Kidney tubule cell (primary cell): ENCODE measurements around the gene LRIT2.

Source experiments
- DNase-seq: peaks from one replicate; pipeline ENCODE4 v3.0.0-alpha.2; 2018; ENCODE audit warnings: low spot score

Gene LRIT2

GRCh38 chr10:84241185-84241790, 15.9 kb upstream of the LRIT2 start, which contains the start of gene LRIT1:
LRIT1 (minus strand) TSS chr10:84241546; CDS start chr10:84241439, 107 bp downstream.
- no peak for DNase-seq

DNA sequence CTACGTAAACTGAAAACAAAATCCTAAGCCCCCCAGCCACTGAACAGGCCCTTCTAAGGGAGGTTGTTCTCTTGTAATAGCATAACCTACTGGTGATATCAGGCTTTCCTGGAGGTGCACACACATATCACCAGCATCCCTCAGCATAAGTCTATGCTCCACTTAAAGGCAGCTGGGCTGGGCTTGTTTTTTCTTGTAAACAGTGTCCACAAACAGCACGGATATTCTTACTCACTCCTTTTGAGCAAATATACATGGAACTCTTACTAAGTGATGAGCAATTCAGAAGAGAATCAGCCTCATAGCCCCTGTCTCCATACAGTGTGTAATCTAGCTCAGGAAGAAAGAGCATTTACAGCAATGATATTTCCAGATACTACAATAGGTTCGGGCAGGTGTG, 13.6 kb upstream of the LRIT2 start:
- no peak for DNase-seq

GRCh38 chr10:84237199-84238051, 12.1 kb upstream of the LRIT2 start:
- no peak for DNase-seq

GRCh38 chr10:84236807-84237198, 11.5 kb upstream of the LRIT2 start:
- no peak for DNase-seq

DNA sequence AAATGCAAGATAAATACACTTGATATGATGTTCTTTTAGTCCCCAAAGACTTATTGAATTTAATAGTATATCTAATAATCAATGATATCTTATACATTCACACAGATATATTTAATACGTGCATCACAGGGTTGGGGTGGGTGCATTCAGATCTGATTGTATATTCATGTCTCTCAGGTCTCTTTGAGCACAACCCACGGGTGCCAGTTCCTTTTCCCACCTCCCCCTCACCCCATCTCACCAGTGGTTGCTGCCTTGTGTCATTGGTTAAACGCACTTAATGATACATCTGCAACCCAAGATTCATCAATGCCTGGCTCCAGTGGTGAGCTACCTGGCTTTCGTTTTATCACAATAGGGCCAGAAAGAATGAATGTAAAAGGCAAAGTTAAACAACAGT, 9.8 kb upstream of the LRIT2 start:
- DNase-seq = no peak

DNA sequence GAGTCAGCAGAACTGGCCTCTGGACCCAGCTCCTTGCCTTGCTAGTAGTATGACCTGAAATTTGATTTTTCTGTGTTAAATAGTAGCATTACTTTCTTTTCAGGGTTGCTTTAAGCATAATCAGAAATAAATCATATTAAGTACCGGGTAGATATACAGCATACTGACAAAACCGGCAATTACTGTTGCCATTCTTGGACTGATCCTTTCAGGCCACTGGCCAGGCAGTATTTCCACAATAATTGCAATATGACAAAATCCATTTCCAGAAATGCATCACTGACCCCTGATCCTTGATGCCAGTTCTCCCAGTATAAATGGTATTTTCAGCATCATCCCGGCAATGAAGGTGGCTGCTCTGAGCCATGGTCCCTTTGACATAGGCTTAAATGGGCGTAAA, 9.1 kb upstream of the LRIT2 start:
- DNase-seq = no peak

- DNase-seq = no peak
These were observed 8.6 kb upstream of the LRIT2 start for GRCh38 chr10:84233940-84234339.

- DNase-seq = no peak
These were observed 7.0 kb upstream of the LRIT2 start for GRCh38 chr10:84232376-84232775.

DNA sequence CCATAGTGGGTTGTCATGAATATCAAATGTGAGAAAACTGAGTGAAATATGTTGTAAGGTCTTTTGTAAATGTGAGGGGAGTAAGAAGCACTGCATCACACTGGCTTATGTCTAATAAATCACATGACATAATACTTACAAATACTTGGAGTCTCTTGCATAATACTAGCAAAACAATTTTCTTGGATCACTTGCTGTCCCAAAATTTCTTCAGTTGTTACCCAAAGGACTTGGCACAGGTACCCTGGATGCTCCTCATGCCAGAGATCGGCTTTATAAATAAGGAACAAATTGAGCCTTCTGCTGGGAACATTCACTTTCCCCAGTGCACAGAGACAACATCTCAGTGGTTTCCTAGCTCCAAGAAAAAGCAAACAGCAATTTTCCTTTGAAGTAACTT, 5.0 kb upstream of the LRIT2 start:
- no peak for DNase-seq

GRCh38 chr10:84227810-84228209, 2.5 kb upstream of the LRIT2 start:
- DNase-seq = no peak

DNA sequence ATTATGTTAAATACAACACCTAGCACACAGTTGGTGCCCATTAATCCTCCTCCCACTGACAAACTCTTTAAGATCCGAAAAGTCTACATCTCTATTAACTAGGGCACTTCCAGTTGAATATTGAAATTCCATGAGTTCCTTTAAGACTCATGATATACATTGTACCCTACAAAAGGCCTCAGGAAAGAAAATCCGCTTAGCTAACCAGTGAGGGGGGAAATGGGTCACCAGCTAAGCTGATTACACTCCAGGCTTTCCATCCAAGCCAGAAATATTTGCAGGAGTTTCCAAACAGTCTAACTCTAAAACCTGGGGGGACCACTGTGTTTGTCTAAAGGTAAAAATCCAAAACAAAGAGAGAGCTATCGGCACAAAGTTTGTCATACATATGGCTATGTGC, 1.3 kb upstream of the LRIT2 start:
- DNase-seq = no peak

GRCh38 chr10:84224411-84225028, 824 bp downstream of the LRIT2 start:
- no peak for DNase-seq

DNA sequence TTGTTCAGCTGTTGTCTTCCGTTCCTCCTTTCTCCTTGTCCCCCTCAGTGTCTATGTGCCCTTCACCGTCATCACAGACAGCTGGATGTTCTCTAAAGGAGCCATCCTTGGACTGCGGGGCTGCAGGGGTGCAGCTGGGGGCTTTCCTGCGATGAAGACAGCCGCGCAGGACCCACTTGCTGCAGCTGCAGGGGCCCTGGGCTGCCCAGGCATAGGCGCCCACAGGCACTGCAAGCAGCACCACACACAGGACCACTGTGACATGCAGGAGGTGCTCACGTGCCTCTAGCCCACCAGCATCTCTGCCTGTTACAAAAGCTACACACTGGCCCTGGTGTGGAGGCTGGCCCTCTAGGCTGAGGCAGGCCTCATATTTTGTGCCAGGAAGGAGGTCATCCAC, 3.4 kb downstream of the LRIT2 start:
- no peak for DNase-seq

GRCh38 chr10:84217746-84218145, 7.6 kb downstream of the LRIT2 start:
- DNase-seq = no peak

DNA sequence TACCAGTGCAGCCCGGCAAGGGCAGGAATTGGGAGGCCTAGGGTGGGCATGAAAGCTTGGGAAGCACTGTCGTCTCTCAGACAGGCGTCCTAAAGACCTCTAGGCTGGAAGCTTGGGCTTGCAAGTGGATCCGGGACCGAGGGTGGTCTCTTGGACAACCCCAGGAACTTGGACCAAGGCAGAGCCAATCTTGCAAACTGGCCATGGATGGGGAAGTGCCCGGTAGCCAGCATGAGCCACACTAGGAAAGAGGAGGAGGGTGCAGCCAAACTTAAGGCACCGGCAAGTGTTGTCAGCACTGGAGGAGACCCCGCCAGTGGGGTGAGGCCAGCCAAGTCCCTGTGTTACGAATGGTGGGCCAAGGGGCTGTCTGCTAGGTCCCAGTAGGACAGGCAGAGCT, 8.5 kb downstream of the LRIT2 start:
- DNase-seq = no peak

GRCh38 chr10:84214612-84215235, 10.6 kb downstream of the LRIT2 start:
- DNase-seq = peak; percentile 24

- no peak for DNase-seq
These were observed 11.2 kb downstream of the LRIT2 start for GRCh38 chr10:84214046-84214572.

DNA sequence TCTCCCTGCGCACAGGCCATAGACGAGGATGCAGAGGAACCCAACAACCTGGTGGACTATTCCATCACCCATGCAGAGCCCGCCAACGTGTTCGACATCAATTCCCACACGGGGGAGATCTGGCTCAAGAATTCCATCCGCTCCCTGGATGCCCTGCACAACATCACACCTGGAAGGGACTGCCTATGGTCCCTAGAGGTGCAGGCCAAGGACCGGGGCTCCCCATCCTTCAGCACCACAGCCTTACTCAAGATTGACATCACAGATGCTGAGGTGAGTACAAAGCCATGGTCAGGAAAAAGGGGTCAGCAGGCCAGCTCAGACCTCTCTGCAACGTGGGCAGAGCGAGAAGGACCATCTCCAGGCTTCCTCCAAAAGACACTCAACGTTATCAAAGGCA, 12.3 kb downstream of the LRIT2 start:
- DNase-seq = no peak

- no peak for DNase-seq
These were observed 13.3 kb downstream of the LRIT2 start for GRCh38 chr10:84212014-84212413.

- no peak for DNase-seq
These were observed 13.8 kb downstream of the LRIT2 start for GRCh38 chr10:84211566-84211965.

GRCh38 chr10:84208023-84208422, 17.3 kb downstream of the LRIT2 start:
- no peak for DNase-seq

DNA sequence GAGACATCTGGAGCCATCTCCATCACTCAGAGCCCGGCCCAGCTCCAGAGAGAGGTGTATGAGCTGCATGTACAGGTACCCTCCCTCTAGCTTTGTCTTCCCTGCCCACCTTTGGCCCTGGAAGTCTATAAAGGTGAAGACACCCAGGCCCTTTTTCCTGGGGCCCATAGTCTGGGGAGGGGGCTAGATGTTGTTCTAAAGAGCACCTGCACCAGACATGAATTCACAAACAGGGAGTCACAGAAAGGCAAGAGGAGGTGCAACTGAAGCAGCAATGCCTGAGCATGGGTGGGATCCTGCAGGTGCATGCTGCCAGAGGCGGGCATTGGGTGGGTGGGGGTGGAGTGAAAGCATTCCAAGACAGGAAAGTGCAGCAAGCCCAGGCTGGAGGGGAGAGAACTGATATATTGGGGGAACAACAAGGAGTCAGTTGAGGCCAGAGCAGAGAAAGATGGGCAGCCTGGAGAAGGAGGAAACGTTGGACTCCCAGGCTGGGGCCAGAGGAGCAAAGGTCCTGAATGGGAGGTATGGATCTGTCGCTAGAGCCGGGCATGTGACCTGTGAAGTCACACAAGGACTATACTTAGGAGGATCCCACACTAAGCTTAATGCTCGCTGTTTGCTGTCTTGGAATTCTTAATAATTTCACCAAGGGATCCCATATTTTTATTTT, 19.4 kb downstream of the LRIT2 start:
- DNase-seq = no peak
